Upper lobe of left lung (tissue), 6 donors: ENCODE results near the gene PIF1. TPM values are rescaled to one million over a fixed set of nuclear protein-coding genes. Genes with fewer than 3 reads are reported as not detected.
"Not testable (repeated sequence)": the region's sequence is repeated elsewhere in the genome, so short reads cannot be mapped to it uniquely, and the experiment has no call there.

Source experiments
- ATAC-seq, 2 donors: fragments of 200-7000 bp; cut with Tn5 transposase; one replicate each; pipeline ENCODE4 v1.9.1; 2022; ENCODE audit warnings: mild to moderate bottlenecking in 2 of 2, moderate library complexity in 2 of 2; ENCODE audit not compliant: low FRiP score in 2 of 2
- DNase-seq, 2 donors: peaks; one replicate each; pipeline ENCODE4 v3.0.0-alpha.2; 2019 to 2020
- H3K27ac ChIP-seq, 4 donors: fragments of 200-600 bp; sonication (generic); one replicate each; pipeline ENCODE4 v1.5.1; 2016 to 2019
- H3K27me3 ChIP-seq, 4 donors: fragments of 200-600 bp; sonication (generic); one replicate each; pipeline ENCODE4 v1.5.1; 2017 to 2019
- H3K36me3 ChIP-seq, 4 donors: fragments of 200-600 bp; sonication (generic); one replicate each; pipeline ENCODE4 v1.5.1; 2016 to 2019
- H3K4me1 ChIP-seq, 4 donors: fragments of 200-600 bp; sonication (generic); one replicate each; pipeline ENCODE4 v1.5.1; 2018 to 2019
- H3K4me3 ChIP-seq, 4 donors: fragments of 200-600 bp; sonication (generic); one replicate each; pipeline ENCODE4 v1.5.1; 2017 to 2019; ENCODE audit warnings: mild to moderate bottlenecking in 2 of 4, moderate library complexity in 1 of 4
- H3K9me3 ChIP-seq, 4 donors: fragments of 200-600 bp; sonication (generic); one replicate each; pipeline ENCODE4 v1.5.1; 2018 to 2019
- EP300 ChIP-seq, 4 donors: sonication (generic); formaldehyde crosslinking; IDR thresholded peaks; one replicate each; pipeline ENCODE4 v1.5.1; 2017; ENCODE audit warnings: antibody characterized with exemption in 4 of 4, control low read depth in 2 of 4
- POLR2A ChIP-seq, 4 donors: fragments of 450-650 bp; IDR thresholded peaks; one replicate each; pipeline ENCODE4 v1.5.1; 2016 to 2017; ENCODE audit warnings: antibody characterized with exemption in 4 of 4, mild to moderate bottlenecking in 2 of 4
- POLR2AphosphoS5 ChIP-seq, 2 donors: sonication (generic); formaldehyde crosslinking; IDR thresholded peaks; one replicate each; pipeline ENCODE4 v1.5.1; 2017; ENCODE audit warnings: antibody characterized with exemption in 2 of 2
- WGBS, 2 donors: methylation state at CpG; one replicate each; pipeline ENCODE4 v1.1.5; 2017 to 2018; 5-methylcytosine and 5-hydroxymethylcytosine counted together
- total RNA-seq, 6 donors: library from RNA; depleted of rRNA in 4 of 6; stranded (reverse); fragments of >200 nt in 4 of 6; gene quantifications; one replicate each; pipeline versions ENCODE4 v1.1.0 to v1.2.1, GENCODE V29; 2016 to 2021
- TF ChIP-seq, protein P1 (sequence below), 6 experiments: fragments of 450-650 bp in 4 of 6; fragments of 200-600 bp in 2 of 6; sonication (generic) in 2 of 6; IDR thresholded peaks; one replicate each; pipeline ENCODE4 v1.5.1; 2016 to 2019; ENCODE audit warnings: antibody characterized with exemption in 6 of 6
- donor health status: DM: no; HTN: no; CAD: no; lungs with moderate emphysema.
- donor health status: DM: no; HTN: yes; CAD: no; lungs with severe emphysema.

The PIF1 gene
- total RNA-seq, 6 donors from 2014 or later, result 0.61 to 6.2 (median 1.1) TPM

DNA sequence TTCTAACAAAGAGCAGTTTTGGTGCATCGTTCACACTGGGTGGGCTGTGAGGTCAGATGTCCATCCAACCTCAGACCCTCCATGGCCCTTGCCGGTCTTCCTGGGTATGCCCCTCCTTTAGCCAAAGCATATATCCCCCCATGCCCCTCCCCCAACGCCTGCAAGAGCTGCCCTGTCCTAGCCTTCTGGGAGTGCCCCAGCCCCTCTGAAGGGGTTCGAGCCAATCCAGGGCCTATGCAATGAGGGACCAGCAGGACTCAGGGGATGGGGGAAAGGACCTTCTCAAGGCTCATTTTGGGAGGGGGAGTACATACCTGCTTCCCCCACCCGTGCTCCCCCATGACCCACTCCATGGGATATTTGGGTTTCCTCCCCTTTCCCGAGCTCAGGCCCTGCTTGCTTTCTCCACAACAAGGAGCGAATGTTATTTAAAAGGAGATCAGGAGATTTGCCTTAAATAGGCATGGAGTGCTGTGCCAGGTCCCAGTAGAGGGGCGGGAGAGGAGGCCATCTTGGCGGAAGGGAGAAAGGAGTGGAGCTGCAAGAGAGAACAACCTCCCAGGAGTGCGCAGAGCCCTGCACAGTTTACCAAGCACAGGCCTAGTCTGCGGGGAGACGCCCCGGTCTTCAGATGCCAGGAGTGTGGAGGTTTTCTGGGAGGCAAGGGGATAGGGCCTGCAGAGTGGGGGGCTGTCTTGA lies 18.2 kb downstream of the PIF1 start:
- no peak for TF ChIP-seq POLR2AphosphoS5 (IDR thresholded peaks at IDR 0.05)
- no peak for TF ChIP-seq EP300 (IDR thresholded peaks at IDR 0.05)
- no peak for TF ChIP-seq POLR2A (IDR thresholded peaks at IDR 0.05)
- TF ChIP-seq, protein P1, sequence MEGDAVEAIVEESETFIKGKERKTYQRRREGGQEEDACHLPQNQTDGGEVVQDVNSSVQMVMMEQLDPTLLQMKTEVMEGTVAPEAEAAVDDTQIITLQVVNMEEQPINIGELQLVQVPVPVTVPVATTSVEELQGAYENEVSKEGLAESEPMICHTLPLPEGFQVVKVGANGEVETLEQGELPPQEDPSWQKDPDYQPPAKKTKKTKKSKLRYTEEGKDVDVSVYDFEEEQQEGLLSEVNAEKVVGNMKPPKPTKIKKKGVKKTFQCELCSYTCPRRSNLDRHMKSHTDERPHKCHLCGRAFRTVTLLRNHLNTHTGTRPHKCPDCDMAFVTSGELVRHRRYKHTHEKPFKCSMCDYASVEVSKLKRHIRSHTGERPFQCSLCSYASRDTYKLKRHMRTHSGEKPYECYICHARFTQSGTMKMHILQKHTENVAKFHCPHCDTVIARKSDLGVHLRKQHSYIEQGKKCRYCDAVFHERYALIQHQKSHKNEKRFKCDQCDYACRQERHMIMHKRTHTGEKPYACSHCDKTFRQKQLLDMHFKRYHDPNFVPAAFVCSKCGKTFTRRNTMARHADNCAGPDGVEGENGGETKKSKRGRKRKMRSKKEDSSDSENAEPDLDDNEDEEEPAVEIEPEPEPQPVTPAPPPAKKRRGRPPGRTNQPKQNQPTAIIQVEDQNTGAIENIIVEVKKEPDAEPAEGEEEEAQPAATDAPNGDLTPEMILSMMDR (IDR thresholded peaks at IDR 0.05), result no peak
- Histone ChIP-seq H3K27ac (no peak overlapping the region), H3K9me3 (no peaks in the 10 kb centered on the region), H3K4me1 (no peaks in the 10 kb centered on the region), H3K27me3 (no peaks in the 10 kb centered on the region), H3K36me3 (no peaks in the 10 kb centered on the region), H3K4me3 (no peak overlapping the region)
- DNase-seq (no peak), ATAC-seq (no peak)
- 74 to 83% methylated on average over 10 to 13 of the region's 13 CpGs for WGBS, 2 donors

DNA sequence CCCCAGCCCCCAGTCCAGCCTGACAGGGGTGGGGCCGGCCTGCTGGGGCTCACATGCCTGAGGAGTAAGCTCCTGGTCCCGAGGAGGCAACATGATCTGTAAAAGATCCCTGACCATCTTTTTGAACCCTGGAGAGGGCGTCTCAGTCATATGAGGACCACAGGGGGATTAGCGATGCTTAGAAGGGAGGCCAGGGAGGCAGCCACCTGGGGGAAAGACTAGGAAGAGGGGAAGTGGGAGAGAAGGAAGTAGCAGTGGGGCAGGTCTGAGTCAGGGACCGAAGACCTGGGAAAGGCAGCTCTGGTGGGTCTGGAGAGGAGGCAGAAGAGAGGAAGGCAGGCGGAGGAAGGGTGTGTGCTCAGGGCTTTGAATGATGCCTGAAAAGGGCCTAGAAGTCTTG lies 18.9 kb downstream of the PIF1 start:
- H3K27ac ChIP-seq, result no peak overlapping the region
- H3K36me3 ChIP-seq, result no peaks in the 10 kb centered on the region
- WGBS, 2 donors, result 83 to 84% methylated on average over 6 of the region's 6 CpGs
- no peak for DNase-seq
- no peak for ATAC-seq
- no peaks in the 10 kb centered on the region for H3K9me3 ChIP-seq
- no peak overlapping the region for H3K4me3 ChIP-seq
- TF ChIP-seq EP300 (IDR thresholded peaks at IDR 0.05), result no peak
- no peak for TF ChIP-seq POLR2AphosphoS5 (IDR thresholded peaks at IDR 0.05)
- H3K27me3 ChIP-seq, result no peaks in the 10 kb centered on the region
- no peaks in the 10 kb centered on the region for H3K4me1 ChIP-seq

DNA sequence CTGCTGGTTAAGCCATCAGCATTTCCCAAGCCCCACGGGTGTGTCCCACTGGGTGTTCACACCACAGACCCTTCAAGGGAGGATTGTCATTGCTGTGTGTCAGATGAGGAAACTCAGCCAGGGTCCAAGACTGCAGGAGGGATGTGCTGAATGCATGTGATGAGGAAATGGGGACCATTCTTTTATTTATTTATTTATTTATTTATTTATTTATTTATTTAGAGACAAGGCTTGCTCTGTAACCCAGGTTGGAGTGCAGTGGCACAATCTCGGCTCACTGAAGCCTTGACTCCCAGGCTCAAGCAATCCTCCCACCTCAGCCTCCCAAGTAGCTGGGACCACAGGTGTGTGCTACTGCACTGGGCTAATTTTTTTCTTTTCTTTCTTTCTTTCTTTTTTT lies 20.8 kb downstream of the PIF1 start:
- Histone ChIP-seq H3K36me3 (no peaks in the 10 kb centered on the region), H3K4me1 (no peaks in the 10 kb centered on the region), H3K27me3 (no peaks in the 10 kb centered on the region), H3K4me3 (no peak overlapping the region), H3K27ac (no peak overlapping the region), H3K9me3 (no peaks in the 10 kb centered on the region)
- ATAC-seq (no peak), DNase-seq (no peak)
- 41 to 50% methylated on average over 2 of the region's 2 CpGs for WGBS, 2 donors
- TF ChIP-seq POLR2AphosphoS5 (IDR thresholded peaks at IDR 0.05) (no peak), POLR2A (IDR thresholded peaks at IDR 0.05) (no peak), EP300 (IDR thresholded peaks at IDR 0.05) (no peak)
- TF ChIP-seq, protein P1 (IDR thresholded peaks at IDR 0.05), result no peak

DNA sequence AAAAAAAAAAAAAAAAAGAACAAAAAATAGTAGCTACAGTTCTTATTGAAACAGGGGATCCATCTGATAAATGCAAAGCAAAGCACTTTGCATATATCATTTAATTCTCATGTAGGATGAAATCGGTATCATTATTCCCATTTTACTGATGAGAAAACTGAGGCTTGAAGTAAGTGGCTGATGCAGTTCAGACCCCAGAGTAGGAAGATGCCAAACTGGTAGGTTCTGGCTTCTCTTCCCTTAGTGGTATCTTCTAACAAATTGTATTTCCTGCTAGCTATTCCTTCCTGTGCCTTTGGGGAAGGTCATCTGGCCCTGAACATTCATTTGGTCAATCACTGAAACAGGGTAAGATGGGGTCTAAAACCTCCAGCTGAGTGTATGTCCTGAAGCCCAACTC lies 21.9 kb downstream of the PIF1 start:
- DNase-seq (no peak), ATAC-seq (no peak)
- Histone ChIP-seq H3K4me1 (no peaks in the 10 kb centered on the region), H3K36me3 (no peaks in the 10 kb centered on the region), H3K27ac (no peak overlapping the region), H3K9me3 (no peaks in the 10 kb centered on the region), H3K4me3 (no peak overlapping the region), H3K27me3 (no peaks in the 10 kb centered on the region)
- TF ChIP-seq, protein P1 (IDR thresholded peaks at IDR 0.05), result no peak
- no peak for TF ChIP-seq POLR2A (IDR thresholded peaks at IDR 0.05)
- no peak for TF ChIP-seq POLR2AphosphoS5 (IDR thresholded peaks at IDR 0.05)
- 100% methylated on average over 1 of the region's 1 CpG for whole genome bisulfite sequencing, 2 donors

DNA sequence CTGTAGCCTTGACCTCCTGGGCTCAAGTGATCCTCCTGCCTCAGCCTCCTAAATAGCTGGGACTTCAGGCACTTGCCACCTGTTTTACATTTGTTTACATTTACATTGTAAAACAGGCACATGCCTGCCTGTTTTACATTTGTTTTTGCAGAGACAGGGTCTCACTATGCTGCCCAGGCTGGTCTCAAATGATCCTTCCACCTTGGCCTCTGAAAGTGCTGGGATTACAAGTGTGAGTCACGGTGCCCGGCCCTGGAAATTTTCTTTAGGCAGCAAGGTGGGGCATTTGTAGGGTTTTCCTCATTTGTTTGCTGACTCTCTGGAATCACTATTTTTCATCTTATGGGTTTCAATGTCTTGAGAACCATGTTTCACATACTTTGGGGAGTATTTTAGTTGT lies 25.0 kb downstream of the PIF1 start:
- 93 to 94% methylated on average over 2 of the region's 2 CpGs for WGBS, 2 donors
- TF ChIP-seq POLR2A (IDR thresholded peaks at IDR 0.05) (no peak), EP300 (IDR thresholded peaks at IDR 0.05) (no peak), POLR2AphosphoS5 (IDR thresholded peaks at IDR 0.05) (no peak)
- TF ChIP-seq, protein P1 (IDR thresholded peaks at IDR 0.05), result no peak
- H3K9me3 ChIP-seq, result no peaks in the 10 kb centered on the region
- no peak for ATAC-seq
- H3K4me1 ChIP-seq, result no peaks in the 10 kb centered on the region
- no peak overlapping the region for H3K4me3 ChIP-seq
- no peak for DNase-seq
- no peak overlapping the region for H3K27ac ChIP-seq
- H3K27me3 ChIP-seq, result no peaks in the 10 kb centered on the region
- no peaks in the 10 kb centered on the region for H3K36me3 ChIP-seq

DNA sequence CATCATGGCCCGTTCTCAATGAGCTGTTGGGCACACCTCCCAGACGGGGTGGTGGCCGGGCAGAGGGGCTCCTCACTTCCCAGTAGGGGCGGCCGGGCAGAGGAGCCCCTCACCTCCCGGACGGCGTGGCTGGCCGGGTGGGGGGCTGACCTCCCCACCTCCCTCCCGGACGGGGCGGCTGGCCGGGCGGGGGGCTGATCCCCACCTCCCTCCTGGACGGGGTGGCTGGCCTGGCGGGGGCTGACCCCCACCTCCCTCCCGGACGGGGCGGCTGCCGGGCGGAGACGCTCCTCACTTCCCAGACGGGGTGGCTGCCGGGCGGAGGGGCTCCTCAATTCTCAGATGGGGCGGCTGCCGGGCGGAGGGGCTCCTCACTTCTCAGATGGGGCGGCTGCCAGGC lies 26.5 kb downstream of the PIF1 start:
- H3K36me3 ChIP-seq, H3K4me3 ChIP-seq, H3K9me3 ChIP-seq, H3K4me1 ChIP-seq, H3K27ac ChIP-seq, ATAC-seq, DNase-seq, H3K27me3 ChIP-seq: not testable (repeated sequence)
- WGBS, 2 donors, result no CpG with 5 or more reads among the region's 29 CpGs

DNA sequence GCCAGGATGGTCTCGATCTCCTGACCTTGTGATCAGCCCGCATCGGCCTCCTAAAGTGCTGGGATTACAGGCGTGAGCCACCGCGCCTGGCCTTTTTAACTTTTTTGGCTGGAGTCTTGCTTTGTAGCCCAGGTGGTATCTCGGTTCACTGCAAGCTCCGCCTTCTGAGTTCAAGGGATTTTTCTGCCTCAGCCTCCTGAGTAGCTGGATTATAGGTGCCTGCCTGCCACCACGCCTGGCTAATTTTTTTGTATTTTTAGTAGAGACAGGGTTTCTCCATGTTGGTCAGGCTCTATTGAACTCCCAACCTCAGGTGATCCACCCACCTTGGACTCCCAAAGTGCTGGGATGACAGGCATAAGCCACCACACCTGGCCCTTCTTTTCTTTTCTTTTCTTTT lies 29.5 kb downstream of the PIF1 start:
- not testable (repeated sequence) for H3K27me3 ChIP-seq, H3K4me1 ChIP-seq, DNase-seq, H3K4me3 ChIP-seq, ATAC-seq, H3K36me3 ChIP-seq, H3K9me3 ChIP-seq, H3K27ac ChIP-seq
- WGBS, 2 donors, result 91 to 99% methylated on average over 8 to 9 of the region's 9 CpGs

DNA sequence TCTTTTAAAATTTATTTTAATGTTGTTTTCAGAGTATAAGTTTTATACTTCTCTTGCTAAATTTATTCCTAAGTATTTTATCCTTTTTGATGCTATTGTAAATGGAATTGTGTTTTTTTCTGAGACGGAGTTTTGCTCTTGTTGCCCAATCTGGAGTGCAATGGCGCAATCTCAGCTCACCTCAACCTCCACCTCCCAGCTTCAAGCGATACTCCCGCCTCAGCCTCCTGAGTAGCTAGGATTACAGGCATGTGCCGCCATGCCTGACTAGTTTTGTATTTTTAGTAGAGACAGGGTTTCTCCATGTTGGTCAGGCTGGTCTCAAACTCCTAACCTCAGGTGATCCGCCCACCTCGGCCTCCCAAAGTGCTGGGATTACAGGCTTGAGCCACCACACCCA lies 30.1 kb downstream of the PIF1 start:
- not testable (repeated sequence) for H3K27me3 ChIP-seq, H3K36me3 ChIP-seq, H3K4me3 ChIP-seq, DNase-seq, H3K4me1 ChIP-seq, H3K9me3 ChIP-seq, H3K27ac ChIP-seq, ATAC-seq
- 90 to 92% methylated on average over 7 of the region's 7 CpGs for WGBS, 2 donors
